NCI-H524 (cell line): Measurements from ENCODE around the gene PID1.
"Not testable (repeated sequence)": the region's sequence is repeated elsewhere in the genome, so short reads cannot be mapped to it uniquely, and the experiment has no call there.

Experiments used
- DNase-seq, 2 experiments: peaks; one replicate each; lab custom pipeline; 2025; lab: John Stamatoyannopoulos, UW

PID1 gene

GRCh38 chr2:229111744-229112143 is 159.3 kb downstream of the PID1 start:
- DNase-seq: no peak

GRCh38 chr2:229109195-229109594 is 161.9 kb downstream of the PID1 start:
- DNase-seq: no peak

- DNase-seq: no peak
Measured at GRCh38 chr2:229107601-229108000, 163.5 kb downstream of the PID1 start.

GRCh38 chr2:229104974-229105387 is 166.1 kb downstream of the PID1 start:
- no peak for DNase-seq

- no peak for DNase-seq
Measured at GRCh38 chr2:229104025-229104424, 167.1 kb downstream of the PID1 start.

GRCh38 chr2:229101314-229101713 is 169.8 kb downstream of the PID1 start:
- DNase-seq: no peak

- DNase-seq: no peak
Measured at GRCh38 chr2:229099231-229099630, 171.9 kb downstream of the PID1 start.

GRCh38 chr2:229098801-229099200 is 172.3 kb downstream of the PID1 start:
- DNase-seq: no peak

GRCh38 chr2:229096409-229097066 is 174.5 kb downstream of the PID1 start:
- DNase-seq: no peak

- DNase-seq: no peak
Measured at GRCh38 chr2:229095472-229095871, 175.6 kb downstream of the PID1 start.

- DNase-seq: no peak
Measured at GRCh38 chr2:229090225-229090624, 180.9 kb downstream of the PID1 start.

- DNase-seq: no peak
Measured at GRCh38 chr2:229089776-229090175, 181.3 kb downstream of the PID1 start.

GRCh38 chr2:229088966-229089700 is 182.0 kb downstream of the PID1 start:
- DNase-seq: no peak

- no peak for DNase-seq
Measured at GRCh38 chr2:229088517-229088913, 182.6 kb downstream of the PID1 start.

GRCh38 chr2:229087843-229088516 is 183.1 kb downstream of the PID1 start:
- no peak for DNase-seq

GRCh38 chr2:229087267-229087666 is 183.8 kb downstream of the PID1 start:
- peak in 1 of 2 experiments; percentile 27 for DNase-seq

GRCh38 chr2:229085439-229085838 is 185.6 kb downstream of the PID1 start:
- DNase-seq: no peak

GRCh38 chr2:229084447-229084846 is 186.6 kb downstream of the PID1 start:
- no peak for DNase-seq

GRCh38 chr2:229083606-229084340 is 187.3 kb downstream of the PID1 start:
- DNase-seq: peak; percentile 52 to 68

- peak; percentile 65 to 81 for DNase-seq
Measured at GRCh38 chr2:229081411-229081810, 189.7 kb downstream of the PID1 start.

- DNase-seq: no peak
Measured at GRCh38 chr2:229080172-229080571, 190.9 kb downstream of the PID1 start.

- DNase-seq: not testable (repeated sequence)
Measured at GRCh38 chr2:229076886-229077285, 194.2 kb downstream of the PID1 start.
